Panc1 (cell line): ENCODE data around the gene PDSS1.

Source experiments
- POLR2AphosphoS5 ChIP-seq: IDR thresholded peaks from 2 replicates; pipeline ENCODE4 v1.6.1; 2012; ENCODE audit warnings: mild to moderate bottlenecking, low read depth, low read length, moderate library complexity
- TF ChIP-seq, protein P1 (sequence below): fragments of 450-650 bp; IDR thresholded peaks from 2 replicates; pipeline ENCODE4 v1.5.1; 2017; ENCODE audit warnings: mild to moderate bottlenecking
- TF ChIP-seq, protein P2 (sequence below), 2 experiments: IDR thresholded peaks; 2 replicates each; pipeline ENCODE4 v1.6.1; 2011 to 2012; ENCODE audit warnings: low read depth in 2 of 2, control low read depth in 1 of 2, low read length in 1 of 2, mild to moderate bottlenecking in 1 of 2, moderate library complexity in 1 of 2; ENCODE audit not compliant: insufficient read depth in 1 of 2

DNA sequence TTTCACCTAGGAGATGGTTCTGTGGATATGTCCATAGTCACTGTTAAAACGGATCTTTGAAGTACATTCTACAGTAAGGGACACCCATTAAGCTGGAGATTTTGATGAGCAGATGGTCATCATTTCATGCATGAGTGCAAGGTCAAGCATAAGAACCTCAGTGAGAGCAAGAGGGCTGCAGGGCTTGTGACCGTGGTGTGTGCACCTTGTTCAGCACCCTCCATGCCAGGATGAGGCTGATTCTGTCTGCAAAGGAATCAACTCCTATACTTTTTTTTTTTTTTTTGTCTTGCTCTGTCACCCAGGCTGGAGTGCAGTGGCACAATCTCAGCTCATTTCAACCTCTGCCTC, 17.6 kb downstream of the PDSS1 start:
- TF ChIP-seq, protein P1, sequence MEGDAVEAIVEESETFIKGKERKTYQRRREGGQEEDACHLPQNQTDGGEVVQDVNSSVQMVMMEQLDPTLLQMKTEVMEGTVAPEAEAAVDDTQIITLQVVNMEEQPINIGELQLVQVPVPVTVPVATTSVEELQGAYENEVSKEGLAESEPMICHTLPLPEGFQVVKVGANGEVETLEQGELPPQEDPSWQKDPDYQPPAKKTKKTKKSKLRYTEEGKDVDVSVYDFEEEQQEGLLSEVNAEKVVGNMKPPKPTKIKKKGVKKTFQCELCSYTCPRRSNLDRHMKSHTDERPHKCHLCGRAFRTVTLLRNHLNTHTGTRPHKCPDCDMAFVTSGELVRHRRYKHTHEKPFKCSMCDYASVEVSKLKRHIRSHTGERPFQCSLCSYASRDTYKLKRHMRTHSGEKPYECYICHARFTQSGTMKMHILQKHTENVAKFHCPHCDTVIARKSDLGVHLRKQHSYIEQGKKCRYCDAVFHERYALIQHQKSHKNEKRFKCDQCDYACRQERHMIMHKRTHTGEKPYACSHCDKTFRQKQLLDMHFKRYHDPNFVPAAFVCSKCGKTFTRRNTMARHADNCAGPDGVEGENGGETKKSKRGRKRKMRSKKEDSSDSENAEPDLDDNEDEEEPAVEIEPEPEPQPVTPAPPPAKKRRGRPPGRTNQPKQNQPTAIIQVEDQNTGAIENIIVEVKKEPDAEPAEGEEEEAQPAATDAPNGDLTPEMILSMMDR = no peak
- no peak for TF ChIP-seq POLR2AphosphoS5
- TF ChIP-seq, protein P2, sequence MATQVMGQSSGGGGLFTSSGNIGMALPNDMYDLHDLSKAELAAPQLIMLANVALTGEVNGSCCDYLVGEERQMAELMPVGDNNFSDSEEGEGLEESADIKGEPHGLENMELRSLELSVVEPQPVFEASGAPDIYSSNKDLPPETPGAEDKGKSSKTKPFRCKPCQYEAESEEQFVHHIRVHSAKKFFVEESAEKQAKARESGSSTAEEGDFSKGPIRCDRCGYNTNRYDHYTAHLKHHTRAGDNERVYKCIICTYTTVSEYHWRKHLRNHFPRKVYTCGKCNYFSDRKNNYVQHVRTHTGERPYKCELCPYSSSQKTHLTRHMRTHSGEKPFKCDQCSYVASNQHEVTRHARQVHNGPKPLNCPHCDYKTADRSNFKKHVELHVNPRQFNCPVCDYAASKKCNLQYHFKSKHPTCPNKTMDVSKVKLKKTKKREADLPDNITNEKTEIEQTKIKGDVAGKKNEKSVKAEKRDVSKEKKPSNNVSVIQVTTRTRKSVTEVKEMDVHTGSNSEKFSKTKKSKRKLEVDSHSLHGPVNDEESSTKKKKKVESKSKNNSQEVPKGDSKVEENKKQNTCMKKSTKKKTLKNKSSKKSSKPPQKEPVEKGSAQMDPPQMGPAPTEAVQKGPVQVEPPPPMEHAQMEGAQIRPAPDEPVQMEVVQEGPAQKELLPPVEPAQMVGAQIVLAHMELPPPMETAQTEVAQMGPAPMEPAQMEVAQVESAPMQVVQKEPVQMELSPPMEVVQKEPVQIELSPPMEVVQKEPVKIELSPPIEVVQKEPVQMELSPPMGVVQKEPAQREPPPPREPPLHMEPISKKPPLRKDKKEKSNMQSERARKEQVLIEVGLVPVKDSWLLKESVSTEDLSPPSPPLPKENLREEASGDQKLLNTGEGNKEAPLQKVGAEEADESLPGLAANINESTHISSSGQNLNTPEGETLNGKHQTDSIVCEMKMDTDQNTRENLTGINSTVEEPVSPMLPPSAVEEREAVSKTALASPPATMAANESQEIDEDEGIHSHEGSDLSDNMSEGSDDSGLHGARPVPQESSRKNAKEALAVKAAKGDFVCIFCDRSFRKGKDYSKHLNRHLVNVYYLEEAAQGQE (IDR thresholded peaks at IDR 0.05; ENCODE audit: insufficient read depth in 1 of 2, low read depth in 2 of 2, low read length in 1 of 2) = no peak
